HepG2 (cell line): ENCODE results near the gene CYP2U1. TPM values are rescaled to one million over a fixed set of nuclear protein-coding genes. Genes with fewer than 3 reads are reported as not detected.

Experiments used
- ATAC-seq: fragments of 200-7000 bp; cut with Tn5 transposase; 3 replicates; pipeline ENCODE4 v1.9.1; 2020; ENCODE audit warnings: mild to moderate bottlenecking, moderate library complexity
- BruUV-seq: library from RNA; stranded (reverse); fragments of 400-500 nt; replicated peaks from 2 replicates; lab custom pipeline; 2021; lab: Mats Ljungman, UMichigan
- CTCF ChIA-PET: fragments of 300-600 bp; formaldehyde crosslinking; extraction: SDS; loops from one replicate; lab custom pipeline; 2021; ENCODE audit warnings: low total read pairs, inconsistent platforms, low intra/inter-chr PET ratio; lab: Yijun Ruan, JAX
- POLR2A ChIA-PET: fragments of 350-600 bp; sonication (Branson Sonifier 250); formaldehyde crosslinking; loops from one replicate; lab custom pipeline; 2020; ENCODE audit warnings: antibody characterized with exemption, inconsistent platforms; lab: Yijun Ruan, JAX
- DNase-seq: peaks from one replicate; pipeline ENCODE4 v3.0.0-alpha.2; 2015; ENCODE audit warnings: low spot score
- FAIRE-seq: peaks from 3 replicates; lab custom pipeline; 2011; peaks lifted over from hg19 to GRCh38; lab: Jason Lieb, UNC
- H2AFZ ChIP-seq: one replicate; pipeline ENCODE4 v1.6.1; 2011; ENCODE audit warnings: low read length, inconsistent platforms
- H3K27ac ChIP-seq: fragments of 300-600 bp; 3 replicates; pipeline ENCODE4 v1.8.0; 2011; ENCODE audit warnings: mixed run types, mild to moderate bottlenecking, mixed read lengths, low read length, inconsistent platforms; ENCODE audit not compliant: insufficient read depth; ENCODE audit errors: extremely low read length
- H3K27me3 ChIP-seq, 2 experiments: fragments of 200-600 bp in 1 of 2; 2 replicates in 1 of 2; 3 replicates in 1 of 2; pipeline versions ENCODE4 v1.6.0 to v1.8.0; 2011; ENCODE audit warnings: low read length in 2 of 2, mild to moderate bottlenecking in 2 of 2, moderate library complexity in 2 of 2, inconsistent platforms in 1 of 2; ENCODE audit not compliant: insufficient read depth in 2 of 2, control insufficient read depth in 1 of 2
- H3K36me3 ChIP-seq, 2 experiments: fragments of 200-600 bp in 1 of 2; replicated peaks in 1 of 2; 2 replicates in 1 of 2; 3 replicates in 1 of 2; pipeline versions ENCODE4 v1.5.1 to v1.8.0; 2011; ENCODE audit warnings: low read length in 2 of 2, inconsistent platforms in 1 of 2; ENCODE audit not compliant: insufficient read depth in 2 of 2, control insufficient read depth in 1 of 2
- H3K4me1 ChIP-seq: 2 replicates; pipeline ENCODE4 v1.5.1; 2012; ENCODE audit warnings: low read length, inconsistent platforms; ENCODE audit not compliant: insufficient read depth
- H3K4me2 ChIP-seq: 2 replicates; pipeline ENCODE4 v1.6.0; 2011; ENCODE audit warnings: low read depth, low read length, inconsistent platforms
- H3K4me3 ChIP-seq, 3 experiments: fragments of 200-600 bp in 1 of 3; sonication (generic), shearing (Covaris generic) in 1 of 3; replicated peaks in 1 of 3; 2 replicates each; pipeline ENCODE4 v1.5.1; 2011 to 2016; ENCODE audit warnings: low read length in 3 of 3, inconsistent platforms in 2 of 3, low read depth in 2 of 3, mild to moderate bottlenecking in 2 of 3, control low read depth in 1 of 3, mixed read lengths in 1 of 3; ENCODE audit not compliant: insufficient read depth in 1 of 3
- H3K79me2 ChIP-seq: one replicate; pipeline ENCODE4 v1.6.1; 2011; ENCODE audit warnings: low read length, inconsistent platforms; ENCODE audit not compliant: insufficient read depth
- H3K9ac ChIP-seq: 2 replicates; pipeline ENCODE4 v1.6.0; 2011; ENCODE audit warnings: mild to moderate bottlenecking, low read depth, low read length, inconsistent platforms; ENCODE audit not compliant: insufficient read depth
- H3K9me3 ChIP-seq: 2 replicates; pipeline ENCODE4 v1.5.1; 2012; ENCODE audit warnings: mild to moderate bottlenecking, low read length
- H4K20me1 ChIP-seq: 2 replicates; pipeline ENCODE4 v1.6.0; 2011; ENCODE audit warnings: inconsistent platforms, mild to moderate bottlenecking, low read length, moderate library complexity; ENCODE audit not compliant: insufficient read depth
- CEBPB ChIP-seq: IDR thresholded peaks from 2 replicates; pipeline ENCODE4 v1.6.1; 2011; ENCODE audit warnings: low read depth, low read length, improper control_type of control experiment, borderline replicate concordance
- CEBPG ChIP-seq: IDR thresholded peaks from 2 replicates; pipeline ENCODE4 v1.6.1; 2016
- FOXP1 ChIP-seq, 2 experiments: fragments of 450-650 bp in 1 of 2; IDR thresholded peaks; 2 replicates each; pipeline ENCODE4 v1.6.1; 2017 to 2018; ENCODE audit warnings: antibody characterized with exemption in 1 of 2
- HNRNPUL1 ChIP-seq: fragments of 200-400 bp; formaldehyde crosslinking; IDR thresholded peaks from 2 replicates; pipeline ENCODE4 v1.6.1; 2017; ENCODE audit warnings: low read depth, mild to moderate bottlenecking, low read length, moderate library complexity
- TMF1 ChIP-seq: sonication (generic); formaldehyde crosslinking; IDR thresholded peaks from 2 replicates; pipeline ENCODE4 v1.8.1; 2022; ENCODE audit warnings: low read depth, missing genetic modification reagents
- ZBTB38 ChIP-seq: sonication (generic); formaldehyde crosslinking; IDR thresholded peaks from 2 replicates; pipeline ENCODE4 v1.5.1; 2020; ENCODE audit warnings: mild to moderate bottlenecking, missing genetic modification reagents
- ZFP62 ChIP-seq: sonication (generic); formaldehyde crosslinking; IDR thresholded peaks from 2 replicates; pipeline ENCODE4 v1.4.0; 2020; ENCODE audit warnings: missing genetic modification reagents
- ZNF3 ChIP-seq: IDR thresholded peaks from 2 replicates; pipeline ENCODE4 v1.7.0; 2017; ENCODE audit warnings: inconsistent platforms
- WGBS: methylation state at CpG from one replicate; pipeline ENCODE4 v1.1.6; 2017; ENCODE audit warnings: low lambda C conversion rate; 5-methylcytosine and 5-hydroxymethylcytosine counted together
- in situ Hi-C: cut with HindIII; loops from 2 replicates; pipeline ENCODE4 v1.10.0; 2017; ENCODE audit warnings: low pct_unique_long_range_greater_than_20kb; ENCODE audit not compliant: extremely low pct_ligation_motif_present
- intact Hi-C: fragments of 100-400 bp; cut with micrococcal nuclease; formaldehyde crosslinking; loops from one replicate; pipeline ENCODE4 v1.10.0; 2022; ENCODE audit not compliant: unreplicated experiment
- polyA plus RNA-seq, 8 experiments: library from polyadenylated mRNA; depleted of rRNA in 3 of 8; stranded (reverse) in 7 of 8; unstranded in 1 of 8; fragments of >200 nt; fragmentation: Illumina TruSeq in 4 of 8; extraction: Trizol in 4 of 8; gene quantifications; 2 replicates each; pipeline versions ENCODE4 v1.2.1 to v1.2.3, GENCODE V29; 2011 to 2016; ENCODE audit warnings: low read depth in 4 of 8, missing spikeins in 1 of 8, mixed read lengths in 1 of 8; ENCODE audit not compliant: insufficient read depth in 1 of 8
- total RNA-seq, 5 experiments: library from RNA; depleted of rRNA; stranded (reverse); fragments of >200 nt; fragmentation: Illumina TruSeq; extraction: Trizol; gene quantifications; 2 replicates each; pipeline ENCODE4 v1.2.3, GENCODE V29; 2016; ENCODE audit warnings: low read depth in 1 of 5
- TF ChIP-seq, protein P1 (sequence below), 2 experiments: fragments of 450-650 bp in 1 of 2; sonication (generic) in 1 of 2; formaldehyde crosslinking; IDR thresholded peaks; 2 replicates each; pipeline versions ENCODE4 v1.5.0 to v1.8.0; 2020 to 2022; ENCODE audit warnings: mild to moderate bottlenecking in 1 of 2, missing genetic modification reagents in 1 of 2

The CYP2U1 gene
- total and polyA plus RNA-seq, 2 of the 13 experiments (the other 11 are each of a cell fraction or from before 2014, with no cell fraction given), result 1.4 to 3.4 TPM

- 77% methylated on average over 2 of the region's 2 CpGs for whole genome bisulfite sequencing
- no peak overlapping the region for H3K27ac ChIP-seq
- intact Hi-C loops, result no loop called here
- no peak overlapping the region for H2AFZ ChIP-seq
- H3K4me2 ChIP-seq, result no peak overlapping the region
- TF ChIP-seq, protein P1, sequence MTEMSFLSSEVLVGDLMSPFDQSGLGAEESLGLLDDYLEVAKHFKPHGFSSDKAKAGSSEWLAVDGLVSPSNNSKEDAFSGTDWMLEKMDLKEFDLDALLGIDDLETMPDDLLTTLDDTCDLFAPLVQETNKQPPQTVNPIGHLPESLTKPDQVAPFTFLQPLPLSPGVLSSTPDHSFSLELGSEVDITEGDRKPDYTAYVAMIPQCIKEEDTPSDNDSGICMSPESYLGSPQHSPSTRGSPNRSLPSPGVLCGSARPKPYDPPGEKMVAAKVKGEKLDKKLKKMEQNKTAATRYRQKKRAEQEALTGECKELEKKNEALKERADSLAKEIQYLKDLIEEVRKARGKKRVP (CRISPR knock-in tag; IDR thresholded peaks at IDR 0.05), result peak; percentile 35 to 91; a peak in 2 of 4 replicates
- peak; percentile 50; the same call in 1 of the 2 replicates for TF ChIP-seq CEBPG (CRISPR knock-in tag)
- no peak for TF ChIP-seq ZFP62
- TF ChIP-seq CEBPB, result peak; percentile 87
- CTCF ChIA-PET, result no interaction called here
- peaks cover 24% of the 10 kb centered on the region for H3K4me1 ChIP-seq
- FAIRE-seq, result no peak
- no peak overlapping the region for H3K9ac ChIP-seq
- H3K9me3 ChIP-seq, result no peaks in the 10 kb centered on the region
- H3K36me3 ChIP-seq, result peaks cover 0 to 4% of the 10 kb centered on the region in 2 experiments; a peak in 1 of 5 replicates
- BruUV-seq, result no TSS peak
- H3K4me3 ChIP-seq, result no peak overlapping the region
- H3K27me3 ChIP-seq, result no peaks in the 10 kb centered on the region
- peaks cover 11% of the 10 kb centered on the region for H3K79me2 ChIP-seq
- H4K20me1 ChIP-seq, result no peaks in the 10 kb centered on the region
- no peak for DNase-seq
- in situ Hi-C loops, result no loop called here
- POLR2A ChIA-PET, result no interaction called here
- no peak for ATAC-seq
These were observed 68.7 kb downstream of the CYP2U1 start for GRCh38 chr4:107999932-108000539.

GRCh38 chr4:108001540-108002135, 70.3 kb downstream of the CYP2U1 start:
- Histone ChIP-seq H3K36me3 (peaks cover 0 to 4% of the 10 kb centered on the region in 2 experiments; a peak in 1 of 5 replicates), H3K27ac (no peak overlapping the region), H3K27me3 (no peaks in the 10 kb centered on the region), H3K4me3 (no peak overlapping the region), H2AFZ (no peak overlapping the region), H4K20me1 (no peaks in the 10 kb centered on the region), H3K9me3 (no peaks in the 10 kb centered on the region), H3K79me2 (peaks cover 6% of the 10 kb centered on the region), H3K4me2 (no peak overlapping the region), H3K9ac (no peak overlapping the region), H3K4me1 (peaks cover 24% of the 10 kb centered on the region)
- 98% methylated on average over 3 of the region's 3 CpGs for WGBS
- no TSS peak for BruUV-seq
- CTCF ChIA-PET, result no interaction called here
- POLR2A ChIA-PET, result no interaction called here
- in situ Hi-C loops, result no loop called here
- FAIRE-seq (no peak), DNase-seq (no peak), ATAC-seq (no peak)
- no peak for TF ChIP-seq FOXP1 (IDR thresholded peaks at IDR 0.05)
- no peak for TF ChIP-seq FOXP1 (CRISPR knock-in tag; IDR thresholded peaks at IDR 0.05)
- TF ChIP-seq CEBPB, result peak; percentile 32; the same call in 1 of the 2 replicates
- TF ChIP-seq TMF1 (CRISPR knock-in tag), result no peak
- no peak for TF ChIP-seq ZBTB38 (CRISPR knock-in tag)
- no peak for TF ChIP-seq ZNF3 (CRISPR knock-in tag)
- no peak for TF ChIP-seq HNRNPUL1
- intact Hi-C loops, result no loop called here
